GM12892 (cell line): Measurements from ENCODE around the gene CDC42BPB.

Source experiments
- POLR2A ChIP-seq: IDR thresholded peaks from 2 replicates; pipeline ENCODE4 v1.6.1; 2011; ENCODE audit warnings: low read depth, low read length, control low read depth
- POLR2AphosphoS5 ChIP-seq: IDR thresholded peaks from 2 replicates; pipeline ENCODE4 v1.6.1; 2011; ENCODE audit warnings: low read depth, low read length, control low read depth
- TAF1 ChIP-seq: IDR thresholded peaks from 2 replicates; pipeline ENCODE4 v1.6.1; 2011; ENCODE audit warnings: low read depth, mild to moderate bottlenecking, control low read depth, low read length, borderline replicate concordance

- TF ChIP-seq POLR2A (no peak), POLR2AphosphoS5 (no peak), TAF1 (no peak)
These were observed 33.4 kb downstream of the CDC42BPB start for GRCh38 chr14:103023881-103024473.
